Panc1 (cell line): ENCODE data around the gene RAB8A. TPM values are rescaled to one million over a fixed set of nuclear protein-coding genes. Genes with fewer than 3 reads are reported as not detected.

Source experiments
- ATAC-seq: fragments of 200-7000 bp; cut with Tn5 transposase; 2 replicates; pipeline ENCODE4 v1.9.1; 2020; ENCODE audit warnings: mild to moderate bottlenecking, moderate library complexity
- BruUV-seq: library from RNA; stranded (reverse); fragments of 400-500 nt; replicated peaks from 2 replicates; lab custom pipeline; 2021; lab: Mats Ljungman, UMichigan
- CTCF ChIA-PET: fragments of 300-600 bp; sonication (Branson Sonifier 250); formaldehyde crosslinking; loops from one replicate; lab custom pipeline; 2022; ENCODE audit warnings: antibody characterized with exemption; lab: Charles Lee
- POLR2A ChIA-PET: fragments of 300-600 bp; sonication (Branson Sonifier 250); formaldehyde crosslinking; loops from one replicate; lab custom pipeline; 2022; ENCODE audit warnings: antibody characterized with exemption; lab: Charles Lee
- DNase-seq: peaks from one replicate; pipeline ENCODE4 v3.0.0-alpha.2; 2010; ENCODE audit warnings: low read depth, low spot score
- H3K27ac ChIP-seq: 2 replicates; pipeline ENCODE4 v1.5.1; 2011; ENCODE audit warnings: mild to moderate bottlenecking, low read length, inconsistent platforms
- H3K27me3 ChIP-seq: fragments of 200-500 bp; sonication (Bioruptor generic); 2 replicates; pipeline ENCODE4 v1.6.0; 2014; ENCODE audit warnings: low read length, inconsistent platforms; ENCODE audit not compliant: control insufficient read depth, insufficient read depth
- H3K36me3 ChIP-seq: fragments of 200-500 bp; sonication (Bioruptor generic); 2 replicates; pipeline ENCODE4 v1.5.1; 2014; ENCODE audit warnings: inconsistent platforms, mild to moderate bottlenecking, low read length, moderate library complexity; ENCODE audit not compliant: control insufficient read depth, insufficient read depth
- H3K4me1 ChIP-seq: 2 replicates; pipeline ENCODE4 v1.5.1; 2011; ENCODE audit warnings: inconsistent platforms, mild to moderate bottlenecking, low read length, moderate library complexity; ENCODE audit not compliant: control insufficient read depth, insufficient read depth
- H3K4me3 ChIP-seq, 2 experiments: 2 replicates each; pipeline ENCODE4 v1.5.1; 2011 to 2012; ENCODE audit warnings: low read depth in 2 of 2, low read length in 2 of 2, mild to moderate bottlenecking in 2 of 2, inconsistent platforms in 1 of 2, moderate library complexity in 1 of 2
- H3K9me3 ChIP-seq: fragments of 200-500 bp; sonication (Bioruptor generic); 2 replicates; pipeline ENCODE4 v1.5.1; 2014; ENCODE audit warnings: low read depth, mild to moderate bottlenecking, inconsistent platforms, low read length, moderate library complexity; ENCODE audit not compliant: control insufficient read depth, insufficient read depth
- CTCF ChIP-seq: fragments of 450-650 bp; IDR thresholded peaks from 2 replicates; pipeline ENCODE4 v1.5.1; 2017; ENCODE audit warnings: mild to moderate bottlenecking
- POLR2AphosphoS5 ChIP-seq: IDR thresholded peaks from 2 replicates; pipeline ENCODE4 v1.6.1; 2012; ENCODE audit warnings: mild to moderate bottlenecking, low read depth, low read length, moderate library complexity
- SIN3A ChIP-seq: IDR thresholded peaks from 2 replicates; pipeline ENCODE4 v1.6.1; 2012; ENCODE audit warnings: low read depth, mild to moderate bottlenecking, low read length, moderate library complexity, borderline replicate concordance; ENCODE audit not compliant: insufficient read depth
- TCF7L2 ChIP-seq: IDR thresholded peaks from 2 replicates; pipeline ENCODE4 v1.6.1; 2011; ENCODE audit warnings: mild to moderate bottlenecking, low read depth, low read length, inconsistent platforms
- in situ Hi-C: cut with HindIII; loops from 2 replicates; pipeline ENCODE4 v1.10.0; 2016; ENCODE audit warnings: low sequenced_read_pairs, low pct_unique_long_range_greater_than_20kb
- intact Hi-C: fragments of 100-400 bp; cut with micrococcal nuclease; formaldehyde crosslinking; loops from one replicate; pipeline ENCODE4 v1.10.0; 2022; ENCODE audit not compliant: unreplicated experiment
- total RNA-seq: library from RNA; stranded (reverse); gene quantifications from one replicate; pipeline ENCODE4 v1.2.1, GENCODE V29; 2021; ENCODE audit not compliant: unreplicated experiment
- TF ChIP-seq, protein P1 (sequence below), 2 experiments: IDR thresholded peaks; 2 replicates each; pipeline ENCODE4 v1.6.1; 2011 to 2012; ENCODE audit warnings: low read depth in 2 of 2, control low read depth in 1 of 2, low read length in 1 of 2, mild to moderate bottlenecking in 1 of 2, moderate library complexity in 1 of 2; ENCODE audit not compliant: insufficient read depth in 1 of 2

Gene RAB8A
- total RNA-seq, 1 experiment from 2014 or later, result 75.8 TPM

DNA sequence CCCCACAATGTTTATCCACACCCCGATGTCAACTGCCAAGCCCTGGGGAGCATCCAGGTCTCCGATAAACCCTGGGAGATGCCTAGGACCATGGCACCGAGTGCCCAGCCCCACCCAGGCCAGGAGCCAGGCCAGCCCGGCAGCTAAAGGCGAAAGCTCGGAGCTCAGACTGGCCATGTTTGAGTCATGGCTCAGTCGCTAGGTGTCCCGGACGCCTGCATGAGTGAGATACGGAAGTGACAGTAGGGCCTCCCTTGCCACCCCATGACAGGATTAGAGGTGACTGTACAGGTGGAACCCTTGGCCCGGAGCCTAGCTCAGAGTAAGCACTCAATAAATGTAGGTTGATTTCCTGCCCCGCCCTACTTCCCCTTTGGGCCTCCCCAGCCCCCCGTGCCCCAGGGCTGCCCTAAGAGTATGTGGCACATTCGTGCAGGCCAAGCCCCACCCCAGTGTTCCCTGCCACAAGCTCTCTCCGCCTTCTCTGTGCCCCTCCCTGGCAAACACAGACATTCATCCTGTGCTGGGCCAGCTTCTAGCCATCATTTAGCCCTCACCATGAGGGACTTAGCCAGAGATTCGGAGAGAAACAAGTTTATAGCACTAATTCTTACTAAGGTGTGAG, 41.2 kb upstream of the RAB8A start:
- intact Hi-C loops, result no loop called here
- ChIA-PET CTCF (interaction anchor here (0.6 kb wide), 1 partner anchor 14 kb away, joined by 8 read pairs; no protein-coding TSS in a partner anchor), POLR2A (no interaction called here)
- Histone ChIP-seq H3K27me3 (no peaks in the 10 kb centered on the region), H3K4me3 (peak overlapping the region in 1 of 2 experiments; percentile 1; a peak in 1 of 4 replicates), H3K9me3 (no peaks in the 10 kb centered on the region), H3K36me3 (peaks cover 3% of the 10 kb centered on the region; the same call in 1 of the 2 replicates), H3K27ac (peak overlapping the region; percentile 54; the same call in 1 of the 2 replicates), H3K4me1 (peaks cover 11% of the 10 kb centered on the region)
- TF ChIP-seq POLR2AphosphoS5, result no peak
- TF ChIP-seq SIN3A, result no peak
- no peak for TF ChIP-seq TCF7L2
- TF ChIP-seq, protein P1, sequence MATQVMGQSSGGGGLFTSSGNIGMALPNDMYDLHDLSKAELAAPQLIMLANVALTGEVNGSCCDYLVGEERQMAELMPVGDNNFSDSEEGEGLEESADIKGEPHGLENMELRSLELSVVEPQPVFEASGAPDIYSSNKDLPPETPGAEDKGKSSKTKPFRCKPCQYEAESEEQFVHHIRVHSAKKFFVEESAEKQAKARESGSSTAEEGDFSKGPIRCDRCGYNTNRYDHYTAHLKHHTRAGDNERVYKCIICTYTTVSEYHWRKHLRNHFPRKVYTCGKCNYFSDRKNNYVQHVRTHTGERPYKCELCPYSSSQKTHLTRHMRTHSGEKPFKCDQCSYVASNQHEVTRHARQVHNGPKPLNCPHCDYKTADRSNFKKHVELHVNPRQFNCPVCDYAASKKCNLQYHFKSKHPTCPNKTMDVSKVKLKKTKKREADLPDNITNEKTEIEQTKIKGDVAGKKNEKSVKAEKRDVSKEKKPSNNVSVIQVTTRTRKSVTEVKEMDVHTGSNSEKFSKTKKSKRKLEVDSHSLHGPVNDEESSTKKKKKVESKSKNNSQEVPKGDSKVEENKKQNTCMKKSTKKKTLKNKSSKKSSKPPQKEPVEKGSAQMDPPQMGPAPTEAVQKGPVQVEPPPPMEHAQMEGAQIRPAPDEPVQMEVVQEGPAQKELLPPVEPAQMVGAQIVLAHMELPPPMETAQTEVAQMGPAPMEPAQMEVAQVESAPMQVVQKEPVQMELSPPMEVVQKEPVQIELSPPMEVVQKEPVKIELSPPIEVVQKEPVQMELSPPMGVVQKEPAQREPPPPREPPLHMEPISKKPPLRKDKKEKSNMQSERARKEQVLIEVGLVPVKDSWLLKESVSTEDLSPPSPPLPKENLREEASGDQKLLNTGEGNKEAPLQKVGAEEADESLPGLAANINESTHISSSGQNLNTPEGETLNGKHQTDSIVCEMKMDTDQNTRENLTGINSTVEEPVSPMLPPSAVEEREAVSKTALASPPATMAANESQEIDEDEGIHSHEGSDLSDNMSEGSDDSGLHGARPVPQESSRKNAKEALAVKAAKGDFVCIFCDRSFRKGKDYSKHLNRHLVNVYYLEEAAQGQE (IDR thresholded peaks at IDR 0.05; ENCODE audit: insufficient read depth in 1 of 2, low read depth in 2 of 2, low read length in 1 of 2), result no peak
- TF ChIP-seq CTCF, result no peak
- peak; percentile 59 for ATAC-seq
- DNase-seq, result no peak
- in situ Hi-C loops, result no loop called here
- no TSS peak for BruUV-seq

DNA sequence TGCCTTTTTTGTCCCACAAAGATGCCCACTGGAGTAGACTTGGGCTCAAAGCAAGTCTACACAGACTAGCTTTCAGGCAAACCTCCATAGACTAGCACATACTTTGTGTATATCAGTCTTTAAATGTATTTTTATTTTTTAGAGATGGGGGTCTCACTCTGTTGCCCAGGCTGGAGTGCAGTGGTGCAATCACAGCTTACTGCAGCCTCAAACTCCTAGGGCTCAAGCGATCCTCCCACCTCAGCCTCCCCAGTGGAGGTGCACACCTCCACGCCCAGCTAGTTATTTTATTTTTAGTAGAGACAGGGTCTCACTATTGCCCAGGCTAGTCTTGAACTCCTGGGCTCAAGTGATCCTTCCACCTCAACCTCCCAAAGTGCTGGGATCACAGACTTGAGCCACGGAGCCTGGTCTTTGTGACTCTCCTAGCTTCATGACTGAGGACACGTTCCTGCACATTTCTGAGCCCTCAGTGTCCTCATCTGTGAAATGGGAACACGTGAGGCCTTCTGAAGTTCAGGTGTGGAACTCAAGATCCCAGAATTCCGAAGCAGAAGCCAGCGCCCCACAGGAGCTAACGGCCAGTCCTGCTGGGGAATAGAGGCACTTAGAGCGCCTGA, 40.5 kb upstream of the RAB8A start:
- no peaks in the 10 kb centered on the region for H3K27me3 ChIP-seq
- H3K4me1 ChIP-seq, result peaks cover 11% of the 10 kb centered on the region
- TF ChIP-seq TCF7L2 (no peak), CTCF (no peak), POLR2AphosphoS5 (no peak)
- DNase-seq (no peak), ATAC-seq (no peak)
- in situ Hi-C loops (no loop called here), intact Hi-C loops (no loop called here)
- no peak overlapping the region for H3K27ac ChIP-seq
- BruUV-seq, result no TSS peak
- H3K9me3 ChIP-seq, result no peaks in the 10 kb centered on the region
- POLR2A ChIA-PET, result no interaction called here
- peaks cover 3% of the 10 kb centered on the region; the same call in 1 of the 2 replicates for H3K36me3 ChIP-seq
- H3K4me3 ChIP-seq, result no peak overlapping the region
- CTCF ChIA-PET, result interaction anchor here (0.6 kb wide), 1 partner anchor 86 kb away, joined by 3 read pairs; no protein-coding TSS in a partner anchor
